ENCODE data around the gene CIP2A. TPM values are rescaled to one million over a fixed set of nuclear protein-coding genes. Genes with fewer than 3 reads are reported as not detected.

The CIP2A gene
- total and polyA plus RNA-seq, 2 of the 8 experiments (the other 6 are each of a cell fraction or from before 2014, with no cell fraction given): 11.9 to 38.0 TPM

DNA sequence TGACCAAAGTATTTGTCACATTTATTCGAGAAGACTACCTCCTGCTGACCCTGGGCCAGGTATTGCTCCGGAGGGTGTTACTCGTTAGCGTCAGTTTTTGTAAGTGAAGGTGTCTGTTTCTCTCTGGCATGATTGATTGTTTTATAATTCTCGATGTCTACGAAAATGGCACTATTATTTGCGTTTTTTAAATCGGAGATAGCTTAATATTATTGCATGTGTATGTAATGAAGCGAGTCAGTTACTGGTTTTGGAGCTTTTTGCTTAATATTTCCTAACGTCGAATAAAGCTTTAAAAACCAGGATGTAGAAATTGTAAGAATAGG lies 723 bp upstream of the CIP2A start:
- Histone ChIP-seq H3K56ac (replicated peaks; ENCODE audit: insufficient read length, low read depth, low read length) (peak overlapping the region; percentile 90), H2AFZ (ENCODE audit: low read length) (peak overlapping the region; percentile 57), H3K79me2 (ENCODE audit: control insufficient read depth in 1 of 2, insufficient read depth in 2 of 2, low read length in 2 of 2) (peaks cover 14 to 86% of the 10 kb centered on the region in 2 experiments), H3K36me3 (ENCODE audit: control insufficient read depth in 2 of 4, insufficient read depth in 4 of 4, low read length in 3 of 4) (peaks cover 0 to 2% (median 0%) of the 10 kb centered on the region in 4 experiments; a peak in 1 of 8 replicates), H3K14ac (ENCODE audit: insufficient read length) (no peak overlapping the region), H2BK20ac (ENCODE audit: low read length) (no peak overlapping the region), H3K27me3 (replicated peaks in 1 of 4; ENCODE audit: control insufficient read depth in 3 of 4, extremely low read depth in 1 of 4, insufficient read depth in 3 of 4, low read length in 3 of 4) (no peaks in the 10 kb centered on the region), H4K91ac (replicated peaks; ENCODE audit: insufficient read length, low read length) (peak overlapping the region; percentile 66), H3K4me2 (ENCODE audit: insufficient read depth in 1 of 2, low read depth in 2 of 2, low read length in 2 of 2) (peak overlapping the region; percentile 68 to 82), H3K9ac (replicated peaks in 1 of 4; ENCODE audit: extremely low read depth in 1 of 4, low read depth in 3 of 4, low read length in 3 of 4) (peak overlapping the region; percentile 89 to 99 (median 98)), H4K20me1 (replicated peaks in 1 of 2; ENCODE audit: control insufficient read depth in 1 of 2, insufficient read depth in 2 of 2, low read length in 2 of 2) (no peaks in the 10 kb centered on the region), H2BK120ac (replicated peaks; ENCODE audit: low read depth, low read length) (no peak overlapping the region), H3K27ac (ENCODE audit: low read depth, low read length) (peak overlapping the region; percentile 96), H4K5ac (ENCODE audit: insufficient read length, low read depth, low read length) (peak overlapping the region; percentile 100), H3K79me1 (ENCODE audit: low read depth, low read length) (no peaks in the 10 kb centered on the region; the same call in none of the 2 replicates), H3K4me1 (replicated peaks in 1 of 4; ENCODE audit: control insufficient read depth in 3 of 4, insufficient read depth in 4 of 4, low read length in 3 of 4) (peaks cover 0 to 7% (median 2%) of the 10 kb centered on the region in 4 experiments; a peak in 2 of 7 replicates), H3K4ac (replicated peaks; ENCODE audit: insufficient read length, low read depth, low read length) (peak overlapping the region; percentile 96), H2BK15ac (ENCODE audit: low read length) (no peak overlapping the region), H3K23ac (ENCODE audit: insufficient read length) (peak overlapping the region; percentile 36), H4K8ac (ENCODE audit: extremely low read depth, insufficient read depth, low read length) (no peak overlapping the region), H3K9me3 (ENCODE audit: insufficient read depth in 2 of 2, low read depth in 1 of 2, low read length in 1 of 2) (no peaks in the 10 kb centered on the region), H3K18ac (ENCODE audit: extremely low read depth, low read length) (0 out of 2 replicates have a peak overlapping the region, but pooled peaks have one; percentile 99), H2BK5ac (ENCODE audit: low read depth, low read length) (peak overlapping the region; percentile 95), H2AK5ac (ENCODE audit: low read depth, low read length) (no peak overlapping the region), H3K23me2 (ENCODE audit: low read depth, low read length) (no peaks in the 10 kb centered on the region), H3K4me3 (ENCODE audit: extremely low read depth in 1 of 4, insufficient read depth in 2 of 4, low read depth in 3 of 4, low read length in 4 of 4) (peak overlapping the region; percentile 89 to 96 (median 92)), H2BK12ac (ENCODE audit: low read depth, low read length) (no peak overlapping the region; the same call in 1 of the 2 replicates)
- DNase-seq (ENCODE audit: low read depth in 1 of 2, low spot score in 2 of 2): no peak
- WGBS, 2 experiments (ENCODE audit: extremely low coverage in 1 of 2, insufficient coverage in 1 of 2, insufficient read length in 1 of 2, insufficient replicate concordance in 2 of 2, low coverage in 1 of 2, low lambda C conversion rate in 2 of 2, missing lambda C conversion rate in 1 of 2): 4% methylated on average over 11 of the region's 11 CpGs; no CpG with 5 or more reads in 1 of the 2 experiments
- CTCF ChIA-PET (ENCODE audit: partially characterized antibody): interaction anchor here (1.3 to 3.0 kb wide), 3 partner anchors 12 to 74 kb away, joined by 3 to 16 read pairs (median 3); no protein-coding TSS in a partner anchor
- no peak for FAIRE-seq
- POLR2A ChIA-PET (ENCODE audit: partially characterized antibody): interaction anchor here (0.5 to 3.7 kb wide), 9 partner anchors 9 to 54 kb away, joined by 3 to 25 read pairs (median 4); no protein-coding TSS in a partner anchor
- TF ChIP-seq, protein P1, sequence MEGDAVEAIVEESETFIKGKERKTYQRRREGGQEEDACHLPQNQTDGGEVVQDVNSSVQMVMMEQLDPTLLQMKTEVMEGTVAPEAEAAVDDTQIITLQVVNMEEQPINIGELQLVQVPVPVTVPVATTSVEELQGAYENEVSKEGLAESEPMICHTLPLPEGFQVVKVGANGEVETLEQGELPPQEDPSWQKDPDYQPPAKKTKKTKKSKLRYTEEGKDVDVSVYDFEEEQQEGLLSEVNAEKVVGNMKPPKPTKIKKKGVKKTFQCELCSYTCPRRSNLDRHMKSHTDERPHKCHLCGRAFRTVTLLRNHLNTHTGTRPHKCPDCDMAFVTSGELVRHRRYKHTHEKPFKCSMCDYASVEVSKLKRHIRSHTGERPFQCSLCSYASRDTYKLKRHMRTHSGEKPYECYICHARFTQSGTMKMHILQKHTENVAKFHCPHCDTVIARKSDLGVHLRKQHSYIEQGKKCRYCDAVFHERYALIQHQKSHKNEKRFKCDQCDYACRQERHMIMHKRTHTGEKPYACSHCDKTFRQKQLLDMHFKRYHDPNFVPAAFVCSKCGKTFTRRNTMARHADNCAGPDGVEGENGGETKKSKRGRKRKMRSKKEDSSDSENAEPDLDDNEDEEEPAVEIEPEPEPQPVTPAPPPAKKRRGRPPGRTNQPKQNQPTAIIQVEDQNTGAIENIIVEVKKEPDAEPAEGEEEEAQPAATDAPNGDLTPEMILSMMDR (IDR thresholded peaks at IDR 0.05; ENCODE audit: control extremely low read depth in 1 of 3, insufficient read depth in 1 of 3, low read depth in 1 of 3, low read length in 3 of 3): no peak
- TF ChIP-seq SP4 (IDR thresholded peaks at IDR 0.05; ENCODE audit: low read length): no peak
- no peak for TF ChIP-seq SAP30 (IDR thresholded peaks at IDR 0.05; ENCODE audit: insufficient read depth, insufficient replicate concordance, low read length)
- no peak for TF ChIP-seq NANOG (IDR thresholded peaks at IDR 0.05; ENCODE audit: insufficient read depth, low read depth, low read length, poor library complexity, severe bottlenecking)
- TF ChIP-seq, protein P2, sequence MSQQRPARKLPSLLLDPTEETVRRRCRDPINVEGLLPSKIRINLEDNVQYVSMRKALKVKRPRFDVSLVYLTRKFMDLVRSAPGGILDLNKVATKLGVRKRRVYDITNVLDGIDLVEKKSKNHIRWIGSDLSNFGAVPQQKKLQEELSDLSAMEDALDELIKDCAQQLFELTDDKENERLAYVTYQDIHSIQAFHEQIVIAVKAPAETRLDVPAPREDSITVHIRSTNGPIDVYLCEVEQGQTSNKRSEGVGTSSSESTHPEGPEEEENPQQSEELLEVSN (IDR thresholded peaks at IDR 0.05): no peak
- no peak for TF ChIP-seq HDAC6 (IDR thresholded peaks at IDR 0.05; ENCODE audit: low read depth, low read length)
- no peak for TF ChIP-seq RNF2 (IDR thresholded peaks at IDR 0.05; ENCODE audit: borderline replicate concordance, low read depth, low read length, missing control alignments, poor library complexity, severe bottlenecking)
- TF ChIP-seq NRF1 (IDR thresholded peaks at IDR 0.05; ENCODE audit: low read depth, low read length): no peak
- TF ChIP-seq BCL11A (IDR thresholded peaks at IDR 0.05; ENCODE audit: low read depth in 2 of 2, low read length in 2 of 2): no peak
